HepG2 (cell line): ENCODE data around the gene CDC42EP1. TPM values are rescaled to one million over a fixed set of nuclear protein-coding genes. Genes with fewer than 3 reads are reported as not detected.

Experiments used
- DRAP1 ChIP-seq: IDR thresholded peaks from 2 replicates; pipeline ENCODE4 v1.6.1; 2016; ENCODE audit warnings: missing genetic modification reagents, missing compliant biosample characterization
- ELF3 ChIP-seq: IDR thresholded peaks from 2 replicates; pipeline ENCODE4 v1.6.1; 2016; ENCODE audit warnings: missing genetic modification reagents, missing compliant biosample characterization
- ETS1 ChIP-seq: sonication (generic); formaldehyde crosslinking; IDR thresholded peaks from 2 replicates; pipeline ENCODE4 v1.4.0; 2020; ENCODE audit warnings: missing genetic modification reagents
- ETV6 ChIP-seq: sonication (generic); formaldehyde crosslinking; conservative IDR thresholded peaks from 2 replicates; pipeline ENCODE4 v1.4.0; 2020; ENCODE audit warnings: missing genetic modification reagents
- GTF3A ChIP-seq: sonication (generic); formaldehyde crosslinking; conservative IDR thresholded peaks from 2 replicates; pipeline ENCODE4 v1.4.0; 2020; ENCODE audit warnings: mild to moderate bottlenecking, missing genetic modification reagents
- ISX ChIP-seq: sonication (generic); formaldehyde crosslinking; conservative IDR thresholded peaks from 2 replicates; pipeline ENCODE4 v1.5.0; 2020; ENCODE audit warnings: missing genetic modification reagents
- KDM2A ChIP-seq: sonication (generic); formaldehyde crosslinking; IDR thresholded peaks from 2 replicates; pipeline ENCODE4 v1.4.0; 2020; ENCODE audit warnings: low read depth, missing genetic modification reagents, borderline replicate concordance
- MED1 ChIP-seq: sonication (generic); formaldehyde crosslinking; IDR thresholded peaks from 2 replicates; pipeline ENCODE4 v1.4.0; 2020; ENCODE audit warnings: missing genetic modification reagents
- MTA1 ChIP-seq: sonication (generic); formaldehyde crosslinking; IDR thresholded peaks from 2 replicates; pipeline ENCODE4 v1.4.0; 2020; ENCODE audit warnings: missing genetic modification reagents, mild to moderate bottlenecking, borderline replicate concordance
- MYNN ChIP-seq: sonication (generic); formaldehyde crosslinking; IDR thresholded peaks from 2 replicates; pipeline ENCODE4 v1.4.0; 2020; ENCODE audit warnings: mild to moderate bottlenecking, low read depth, missing genetic modification reagents
- POLR2AphosphoS2 ChIP-seq: IDR thresholded peaks from 2 replicates; pipeline ENCODE4 v1.6.1; 2011; ENCODE audit warnings: low read depth, low read length, improper control_type of control experiment
- TEF ChIP-seq: sonication (generic); formaldehyde crosslinking; IDR thresholded peaks from 2 replicates; pipeline ENCODE4 v1.5.0; 2020; ENCODE audit warnings: missing genetic modification reagents
- TSC22D2 ChIP-seq: sonication (generic); formaldehyde crosslinking; IDR thresholded peaks from 2 replicates; pipeline ENCODE4 v1.5.1; 2020; ENCODE audit warnings: missing genetic modification reagents, mild to moderate bottlenecking, borderline replicate concordance
- ZBED4 ChIP-seq: sonication (generic); formaldehyde crosslinking; IDR thresholded peaks from 2 replicates; pipeline ENCODE4 v1.4.0; 2020; ENCODE audit warnings: missing genetic modification reagents, borderline replicate concordance
- ZBTB42 ChIP-seq: sonication (generic); formaldehyde crosslinking; IDR thresholded peaks from 2 replicates; pipeline ENCODE4 v1.5.0; 2020; ENCODE audit warnings: mild to moderate bottlenecking, missing genetic modification reagents
- ZBTB49 ChIP-seq: sonication (generic); formaldehyde crosslinking; IDR thresholded peaks from 2 replicates; pipeline ENCODE4 v1.4.0; 2020; ENCODE audit warnings: missing genetic modification reagents, borderline replicate concordance
- ZNF225 ChIP-seq: sonication (generic); formaldehyde crosslinking; IDR thresholded peaks from 2 replicates; pipeline ENCODE4 v1.4.0; 2020; ENCODE audit warnings: mild to moderate bottlenecking, missing genetic modification reagents
- ZNF30 ChIP-seq: sonication (generic); formaldehyde crosslinking; IDR thresholded peaks from 2 replicates; pipeline ENCODE4 v1.5.0; 2020; ENCODE audit warnings: mild to moderate bottlenecking, missing genetic modification reagents
- ZNF569 ChIP-seq: sonication (generic); formaldehyde crosslinking; IDR thresholded peaks from 2 replicates; pipeline ENCODE4 v1.5.0; 2020; ENCODE audit warnings: mild to moderate bottlenecking, missing genetic modification reagents, moderate library complexity, borderline replicate concordance
- ZNF780A ChIP-seq: sonication (generic); formaldehyde crosslinking; IDR thresholded peaks from 2 replicates; pipeline ENCODE4 v1.8.0; 2022; ENCODE audit warnings: mild to moderate bottlenecking, missing genetic modification reagents, moderate library complexity
- ZNF839 ChIP-seq: sonication (generic); formaldehyde crosslinking; IDR thresholded peaks from 2 replicates; pipeline ENCODE4 v1.4.0; 2020; ENCODE audit warnings: missing genetic modification reagents, mild to moderate bottlenecking, borderline replicate concordance
- polyA plus RNA-seq, 8 experiments: library from polyadenylated mRNA; depleted of rRNA in 3 of 8; stranded (reverse) in 7 of 8; unstranded in 1 of 8; fragments of >200 nt; fragmentation: Illumina TruSeq in 4 of 8; extraction: Trizol in 4 of 8; gene quantifications; 2 replicates each; pipeline versions ENCODE4 v1.2.1 to v1.2.3, GENCODE V29; 2011 to 2016; ENCODE audit warnings: low read depth in 4 of 8, missing spikeins in 1 of 8, mixed read lengths in 1 of 8; ENCODE audit not compliant: insufficient read depth in 1 of 8
- total RNA-seq, 5 experiments: library from RNA; depleted of rRNA; stranded (reverse); fragments of >200 nt; fragmentation: Illumina TruSeq; extraction: Trizol; gene quantifications; 2 replicates each; pipeline ENCODE4 v1.2.3, GENCODE V29; 2016; ENCODE audit warnings: low read depth in 1 of 5

CDC42EP1 gene
- total and polyA plus RNA-seq, 2 of the 13 experiments (the other 11 are each of a cell fraction or from before 2014, with no cell fraction given) = 17.1 to 29.5 TPM

- TF ChIP-seq MED1 (peak; percentile 95), KDM2A (peak; percentile 57), MTA1 (CRISPR knock-in tag) (peak; percentile 100), ZNF569 (CRISPR knock-in tag) (no peak), GTF3A (CRISPR knock-in tag) (0 out of 2 replicates have a peak, but pooled peaks have one; percentile 22), ZNF225 (peak; percentile 86), ISX (CRISPR knock-in tag) (no peak), ELF3 (CRISPR knock-in tag) (peak; percentile 84), TEF (CRISPR knock-in tag) (no peak), MYNN (CRISPR knock-in tag) (no peak), ETS1 (no peak), ETV6 (CRISPR knock-in tag) (no peak), ZBTB42 (CRISPR knock-in tag) (0 out of 2 replicates have a peak, but pooled peaks have one; percentile 48), ZNF30 (CRISPR knock-in tag) (peak; percentile 33; the same call in 1 of the 2 replicates), POLR2AphosphoS2 (no peak), ZBED4 (CRISPR knock-in tag) (peak; percentile 86), ZNF780A (CRISPR knock-in tag) (no peak; the same call in 1 of the 2 replicates), ZBTB49 (CRISPR knock-in tag) (no peak), TSC22D2 (no peak), ZNF839 (no peak; the same call in 1 of the 2 replicates), DRAP1 (CRISPR knock-in tag) (no peak; the same call in 1 of the 2 replicates)
These were observed 14.4 kb upstream of the CDC42EP1 start (continued) for GRCh38 chr22:37545703-37546436.
